NT2/D1 (cell line): Measurements from ENCODE around the gene LRRC4B.
A peak's percentile ranks its signal among the peaks of the same experiment; 100 is the strongest.

Source experiments
- DNase-seq: peaks from one replicate; pipeline ENCODE4 v3.0.0-alpha.2; 2011; ENCODE audit warnings: low read depth, low spot score
- H3K27me3 ChIP-seq: 2 replicates; pipeline ENCODE4 v1.6.0; 2011; ENCODE audit warnings: mild to moderate bottlenecking; ENCODE audit not compliant: insufficient read length, insufficient read depth
- H3K36me3 ChIP-seq: 2 replicates; pipeline ENCODE4 v1.6.1; 2011; ENCODE audit warnings: mild to moderate bottlenecking, low read length, mixed read lengths; ENCODE audit not compliant: insufficient read depth, insufficient read length
- H3K4me1 ChIP-seq: 2 replicates; pipeline ENCODE4 v1.5.1; 2011; ENCODE audit not compliant: insufficient read depth, insufficient read length
- H3K4me3 ChIP-seq: 2 replicates; pipeline ENCODE4 v1.5.1; 2011; ENCODE audit warnings: low read depth; ENCODE audit not compliant: insufficient read length
- H3K9ac ChIP-seq: 2 replicates; pipeline ENCODE4 v1.6.0; 2011; ENCODE audit warnings: low read depth; ENCODE audit not compliant: insufficient read length
- H3K9me3 ChIP-seq: 2 replicates; pipeline ENCODE4 v1.5.1; 2011; ENCODE audit warnings: mild to moderate bottlenecking, low read length; ENCODE audit not compliant: insufficient read depth
- SUZ12 ChIP-seq: IDR thresholded peaks from 2 replicates; pipeline ENCODE4 v1.6.1; 2011; ENCODE audit not compliant: insufficient read length, insufficient read depth; ENCODE audit errors: extremely low read depth
- YY1 ChIP-seq: IDR thresholded peaks from 2 replicates; pipeline ENCODE4 v1.6.1; 2011; ENCODE audit not compliant: insufficient read length, insufficient read depth
- ZNF274 ChIP-seq: IDR thresholded peaks from 2 replicates; pipeline ENCODE4 v1.6.1; 2011; ENCODE audit warnings: mild to moderate bottlenecking, low read depth, low read length

The LRRC4B gene

DNA sequence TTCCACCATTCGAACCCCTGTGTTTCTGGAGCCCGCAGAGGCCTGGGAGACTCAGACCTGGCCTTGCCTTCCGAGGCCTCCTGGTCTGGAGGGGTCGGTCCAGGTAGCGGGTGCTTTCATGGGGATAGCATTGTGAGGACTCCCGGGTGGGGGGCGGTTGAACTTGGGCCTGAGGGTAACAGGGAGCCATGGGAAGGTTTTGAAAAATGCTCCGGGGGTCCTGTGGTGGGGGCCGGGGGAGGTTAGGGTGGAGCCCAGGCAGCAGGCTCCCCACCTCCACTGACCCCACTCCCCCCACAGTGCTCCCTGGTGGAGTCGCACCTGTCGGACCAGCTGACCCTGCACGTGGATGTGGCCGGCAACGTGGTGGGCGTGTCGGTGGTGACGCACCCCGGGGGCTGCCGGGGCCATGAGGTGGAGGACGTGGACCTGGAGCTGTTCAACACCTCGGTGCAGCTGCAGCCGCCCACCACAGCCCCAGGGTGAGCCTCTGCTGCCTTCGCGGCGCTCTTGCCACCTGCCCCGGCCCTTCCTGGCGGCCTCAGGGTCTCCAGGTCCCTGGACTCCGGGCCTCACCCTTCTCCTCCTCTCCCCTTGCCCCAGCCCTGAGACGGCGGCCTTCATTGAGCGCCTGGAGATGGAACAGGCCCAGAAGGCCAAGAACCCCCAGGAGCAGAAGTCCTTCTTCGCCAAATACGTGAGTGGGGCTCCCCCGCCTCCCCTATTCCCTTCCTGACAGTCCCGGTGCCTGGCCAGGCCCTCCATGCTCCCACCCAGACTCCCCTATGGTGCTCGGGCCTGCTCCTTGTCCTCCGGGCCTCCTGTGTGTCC lies 87.7 kb downstream of the LRRC4B start:
- no peaks in the 10 kb centered on the region for H3K36me3 ChIP-seq

DNA sequence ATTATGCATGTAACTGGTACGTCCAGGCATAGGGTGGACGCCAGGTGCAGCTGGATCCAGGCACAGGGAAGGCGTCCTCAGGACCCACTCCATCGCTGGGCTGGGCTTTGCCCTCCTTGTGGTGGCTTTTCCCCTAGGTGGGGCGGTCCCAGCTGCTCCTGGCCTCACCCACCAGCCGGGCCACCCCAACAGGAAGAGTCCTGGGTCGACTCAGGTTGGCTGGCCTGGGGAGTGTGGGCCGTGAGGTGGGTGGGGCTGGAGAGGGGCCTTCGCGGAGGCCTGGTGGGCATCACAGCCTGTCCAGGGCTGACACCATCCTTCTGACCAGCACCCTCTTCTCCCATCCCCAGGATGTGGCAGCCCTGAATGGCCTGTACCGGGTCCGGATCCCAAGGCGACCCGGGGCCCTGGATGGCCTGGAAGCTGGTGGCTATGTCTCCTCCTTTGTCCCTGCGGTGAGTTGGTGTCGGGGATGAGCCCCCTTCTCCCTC lies 88.4 kb downstream of the LRRC4B start:
- H3K27me3 ChIP-seq, result no peaks in the 10 kb centered on the region
- TF ChIP-seq SUZ12 (no peak), ZNF274 (no peak), YY1 (no peak)
- H3K4me1 ChIP-seq, result peaks cover 9% of the 10 kb centered on the region
- peaks cover 16% of the 10 kb centered on the region; the same call in 1 of the 2 replicates for H3K9me3 ChIP-seq
- no peaks in the 10 kb centered on the region for H3K36me3 ChIP-seq
- DNase-seq, result no peak
- H3K9ac ChIP-seq, result no peak overlapping the region
- no peak overlapping the region for H3K4me3 ChIP-seq

More for the DNA sequence above, 87.7 kb downstream of the LRRC4B start:
- no peak overlapping the region for H3K4me3 ChIP-seq
- TF ChIP-seq SUZ12, result no peak
- TF ChIP-seq ZNF274, result no peak
- TF ChIP-seq YY1, result no peak
- no peak for DNase-seq
- H3K9ac ChIP-seq, result no peak overlapping the region
- H3K27me3 ChIP-seq, result no peaks in the 10 kb centered on the region
- H3K9me3 ChIP-seq, result peaks cover 23% of the 10 kb centered on the region; the same call in 1 of the 2 replicates
- H3K4me1 ChIP-seq, result peaks cover 9% of the 10 kb centered on the region

DNA sequence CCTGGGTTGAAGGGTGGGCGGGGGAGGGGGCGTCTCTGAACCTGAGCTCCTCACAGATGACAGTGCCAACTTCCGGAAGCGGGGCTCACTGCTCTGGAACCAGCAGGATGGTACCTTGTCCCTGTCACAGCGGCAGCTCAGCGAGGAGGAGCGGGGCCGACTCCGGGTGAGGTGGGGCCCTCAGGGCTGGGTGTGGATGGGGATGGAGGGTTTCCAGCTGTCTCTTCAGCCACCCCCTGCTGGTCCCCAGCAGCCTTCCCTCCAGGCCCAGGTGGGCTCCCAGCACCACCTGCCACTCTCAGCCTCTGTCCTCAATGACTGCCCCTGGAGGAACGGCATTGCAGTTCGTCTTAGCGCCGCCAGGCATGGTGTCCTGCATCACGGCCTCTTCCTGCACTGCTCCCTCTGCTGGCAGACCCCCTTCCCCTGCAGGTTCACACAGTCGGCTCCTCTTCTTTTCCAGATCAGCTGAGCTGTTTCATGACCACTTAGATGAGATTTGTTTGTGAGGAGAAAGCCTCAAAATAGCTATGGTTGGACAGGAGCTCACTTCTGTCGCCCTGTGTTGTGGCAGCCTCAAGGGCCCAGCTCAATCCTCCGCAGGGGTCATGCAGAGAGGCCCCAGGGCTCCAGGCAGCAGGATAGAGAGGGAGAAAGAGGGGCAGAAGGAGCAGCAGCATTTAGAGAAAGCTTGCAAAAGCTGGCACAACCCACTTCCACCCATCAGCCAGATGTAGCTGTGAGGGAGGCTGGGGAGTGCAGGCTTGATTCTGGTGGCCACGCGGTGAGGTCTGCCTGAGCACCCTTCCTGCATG lies 89.1 kb downstream of the LRRC4B start:
- Histone ChIP-seq H3K27me3 (no peaks in the 10 kb centered on the region), H3K4me3 (no peak overlapping the region), H3K9ac (no peak overlapping the region), H3K36me3 (no peaks in the 10 kb centered on the region), H3K4me1 (peaks cover 9% of the 10 kb centered on the region), H3K9me3 (peaks cover 14% of the 10 kb centered on the region; the same call in 1 of the 2 replicates)
- peak; percentile 40 for DNase-seq
- TF ChIP-seq YY1 (no peak), ZNF274 (no peak), SUZ12 (no peak)

DNA sequence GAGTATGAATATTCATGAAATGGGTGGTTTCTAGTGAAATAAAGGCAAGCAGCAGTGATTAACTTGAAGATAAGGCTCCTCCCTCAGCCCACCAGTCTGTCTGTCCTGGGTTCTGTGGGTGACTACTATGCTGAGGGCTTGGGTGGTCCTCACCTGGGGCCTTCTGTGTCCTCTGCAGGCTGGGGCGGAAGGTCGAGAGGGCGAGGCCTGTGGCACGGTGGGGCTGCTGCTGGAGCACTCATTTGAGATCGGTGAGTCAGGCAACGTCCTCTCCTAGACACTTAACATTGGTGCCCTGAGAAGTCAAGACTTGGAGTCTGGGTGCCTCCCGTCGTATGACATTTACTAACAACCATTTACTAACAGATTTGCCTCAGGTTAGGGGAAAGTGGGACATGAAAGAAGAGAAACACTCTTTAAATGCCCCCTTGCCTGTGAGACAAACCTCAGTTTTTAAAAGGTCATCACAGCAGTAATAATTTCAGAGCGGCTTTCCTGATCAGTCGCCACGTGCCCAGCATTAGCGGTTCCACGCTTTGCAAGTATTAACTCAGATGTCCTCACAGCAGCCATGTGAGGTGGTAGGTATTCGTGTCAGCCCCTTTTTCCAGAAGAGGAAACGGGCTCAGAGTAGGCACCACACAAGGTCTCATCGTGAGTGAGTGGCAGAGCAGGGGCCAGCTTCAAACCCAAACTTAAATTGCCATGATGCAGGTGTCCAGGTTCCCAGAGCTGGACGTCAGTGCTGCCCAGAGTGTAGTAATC lies 90.3 kb downstream of the LRRC4B start:
- DNase-seq, result no peak
- no peaks in the 10 kb centered on the region for H3K36me3 ChIP-seq
- TF ChIP-seq ZNF274 (no peak), SUZ12 (no peak), YY1 (no peak)
- no peak overlapping the region for H3K9ac ChIP-seq
- peaks cover 14% of the 10 kb centered on the region; the same call in 1 of the 2 replicates for H3K9me3 ChIP-seq
- H3K27me3 ChIP-seq, result no peaks in the 10 kb centered on the region
- peaks cover 7% of the 10 kb centered on the region for H3K4me1 ChIP-seq
- no peak overlapping the region for H3K4me3 ChIP-seq

DNA sequence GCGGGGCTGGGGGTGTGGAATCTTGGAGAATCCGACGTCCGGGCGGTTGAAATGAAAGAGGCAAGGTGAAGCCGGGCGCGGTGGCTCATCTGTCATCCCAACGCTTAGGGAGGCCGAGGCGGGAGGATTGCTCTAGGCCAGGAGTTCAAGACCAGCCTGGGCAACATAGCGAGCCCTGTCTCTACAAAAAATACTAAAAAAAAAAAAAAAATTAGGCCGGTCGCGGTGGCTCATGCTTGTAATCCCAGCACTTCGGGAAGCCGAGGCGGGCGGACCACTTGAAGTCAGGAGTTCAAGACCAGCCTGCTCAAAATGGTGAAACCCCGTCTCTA lies 91.4 kb downstream of the LRRC4B start:
- DNase-seq, result no peak
- Histone ChIP-seq H3K36me3 (no peaks in the 10 kb centered on the region), H3K9ac (no peak overlapping the region), H3K4me1 (peaks cover 7% of the 10 kb centered on the region), H3K9me3 (peaks cover 14% of the 10 kb centered on the region; the same call in 1 of the 2 replicates), H3K4me3 (no peak overlapping the region), H3K27me3 (no peaks in the 10 kb centered on the region)
- no peak for TF ChIP-seq ZNF274
- TF ChIP-seq YY1, result no peak
- TF ChIP-seq SUZ12, result no peak

DNA sequence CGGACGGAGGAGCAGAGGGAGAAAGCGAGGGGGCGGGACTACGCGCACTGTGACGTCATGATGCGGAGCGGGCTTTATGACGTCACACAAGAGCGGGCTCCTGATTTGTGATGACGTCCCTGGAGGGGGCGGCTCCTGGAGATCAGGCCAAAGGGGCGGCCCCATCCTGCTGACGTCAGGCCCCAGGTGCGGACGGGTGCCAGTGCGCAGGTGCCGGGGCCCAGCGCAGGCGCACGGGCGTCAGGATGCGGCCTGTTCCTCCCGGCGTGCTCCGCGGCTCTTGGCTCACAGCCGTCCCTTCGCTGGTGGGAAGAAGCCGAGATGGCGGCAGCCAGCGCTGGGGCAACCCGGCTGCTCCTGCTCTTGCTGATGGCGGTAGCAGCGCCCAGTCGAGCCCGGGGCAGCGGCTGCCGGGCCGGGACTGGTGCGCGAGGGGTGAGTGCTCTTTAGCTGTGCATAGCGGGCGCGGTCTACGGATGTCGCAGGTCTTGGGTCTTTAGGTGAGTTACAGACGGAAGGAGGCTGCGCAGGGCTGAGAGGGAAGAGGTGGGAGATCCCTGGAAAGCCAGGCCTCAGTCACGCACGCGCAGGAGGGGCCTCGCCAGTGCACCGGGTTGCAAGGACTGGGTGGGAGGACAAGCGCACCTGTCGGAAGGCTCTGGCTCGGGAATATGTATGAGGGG lies 91.9 kb downstream of the LRRC4B start, which contains the start of the genes EMC10 and GARIN5A:
TSS of gene EMC10 (plus strand) at position 284 of the 683 bp plus-strand sequence. CDS start at position 322, 38 bp downstream.
TSS of gene GARIN5A (minus strand) at position 625 of the 683 bp plus-strand sequence. CDS start at position 165, 460 bp downstream.
- Histone ChIP-seq H3K4me1 (peaks cover 3% of the 10 kb centered on the region), H3K9me3 (peaks cover 14% of the 10 kb centered on the region; the same call in 1 of the 2 replicates), H3K9ac (no peak within 1 kb of the TSS), H3K4me3 (no peak within 1 kb of the TSS), H3K27me3 (no peaks in the 10 kb centered on the region), H3K36me3 (no peaks in the 10 kb centered on the region)
- TF ChIP-seq ZNF274, result no peak
- TF ChIP-seq YY1, result no peak
- TF ChIP-seq SUZ12, result no peak
- DNase-seq, result peak; percentile 74
